H1 (cell line): Measurements from ENCODE around the gene PI4KA. TPM values are rescaled to one million over a fixed set of nuclear protein-coding genes. Genes with fewer than 3 reads are reported as not detected.

Experiments
- CHD1 ChIP-seq: IDR thresholded peaks from 2 replicates; pipeline ENCODE4 v1.6.1; 2012; ENCODE audit warnings: low read depth, low read length, improper control_type of control experiment
- CREB1 ChIP-seq: IDR thresholded peaks from 2 replicates; pipeline ENCODE4 v1.6.1; 2012; ENCODE audit warnings: inconsistent platforms
- EP300 ChIP-seq, 2 experiments: IDR thresholded peaks; 1 replicate in 1 of 2; 2 replicates in 1 of 2; pipeline ENCODE4 v1.6.1; 2011 to 2012; ENCODE audit warnings: low read depth in 2 of 2, low read length in 2 of 2, mild to moderate bottlenecking in 2 of 2, borderline replicate concordance in 1 of 2, inconsistent platforms in 1 of 2, moderate library complexity in 1 of 2
- HDAC2 ChIP-seq, 2 experiments: fragments of 300-600 bp in 1 of 2; sonication (generic) in 1 of 2; IDR thresholded peaks; 2 replicates each; pipeline ENCODE4 v1.6.1; 2011 to 2012; ENCODE audit warnings: low read depth in 2 of 2, low read length in 2 of 2, mild to moderate bottlenecking in 2 of 2, moderate library complexity in 2 of 2, borderline replicate concordance in 1 of 2, inconsistent platforms in 1 of 2
- KDM1A ChIP-seq: fragments of 200-600, 300-600 bp; sonication (generic); IDR thresholded peaks from 2 replicates; pipeline ENCODE4 v1.7.1; 2016; ENCODE audit warnings: mild to moderate bottlenecking, low read length, borderline replicate concordance
- POLR2A ChIP-seq, 2 experiments: IDR thresholded peaks; 1 replicate in 1 of 2; 2 replicates in 1 of 2; pipeline ENCODE4 v1.6.1; 2011; ENCODE audit warnings: low read depth in 2 of 2, low read length in 2 of 2, mild to moderate bottlenecking in 2 of 2; ENCODE audit errors: control extremely low read depth in 1 of 2
- SIX5 ChIP-seq: IDR thresholded peaks from 2 replicates; pipeline ENCODE4 v1.6.1; 2011; ENCODE audit warnings: mild to moderate bottlenecking, low read depth, low read length
- SP1 ChIP-seq: IDR thresholded peaks from 2 replicates; pipeline ENCODE4 v1.6.1; 2011; ENCODE audit warnings: low read depth, low read length
- TEAD4 ChIP-seq: IDR thresholded peaks from 2 replicates; pipeline ENCODE4 v1.6.1; 2012; ENCODE audit warnings: low read depth, low read length, inconsistent platforms, mixed read lengths
- polyA plus RNA-seq, 7 experiments: library from polyadenylated mRNA; depleted of rRNA in 3 of 7; stranded (reverse) in 5 of 7; unstranded in 2 of 7; fragments of >200 nt in 5 of 7; fragments of 200-250 nt in 2 of 7; gene quantifications; 1 replicate in 5 of 7; 2 replicates in 1 of 7; 4 replicates in 1 of 7; pipeline versions ENCODE4 v1.2.1 to v1.2.3, GENCODE V29; 2011 to 2013; ENCODE audit warnings: missing spikeins in 2 of 7, mixed read lengths in 2 of 7
- total RNA-seq: library from RNA; stranded (reverse); fragmentation: NEBNext Ultra II Directional; extraction: Animal tissue kit (Norgen Biotek cat#: 25700); gene quantifications from 2 replicates; pipeline ENCODE4 v1.2.1, GENCODE V29; 2021

PI4KA gene
- total and polyA plus RNA-seq, 2 of the 8 experiments (the other 6 are each of a cell fraction or from before 2014, with no cell fraction given): 22.5 to 37.7 TPM

- TF ChIP-seq EP300 (IDR thresholded peaks at IDR 0.05; ENCODE audit: borderline replicate concordance in 1 of 2, low read depth in 2 of 2, low read length in 2 of 2) (no peak), SIX5 (no peak), CREB1 (no peak), POLR2A (IDR thresholded peaks at IDR 0.05; ENCODE audit: control extremely low read depth in 1 of 2, low read depth in 2 of 2, low read length in 2 of 2) (no peak), KDM1A (no peak), CHD1 (no peak), TEAD4 (no peak), SP1 (no peak), HDAC2 (IDR thresholded peaks at IDR 0.05; ENCODE audit: borderline replicate concordance in 1 of 2, low read depth in 2 of 2, low read length in 2 of 2) (no peak)
Observed at GRCh38 chr22:20890975-20891374, 32.4 kb upstream of the PI4KA start (continued).
